ENCODE measurements around the gene CEP290.
A peak's percentile ranks its signal among the peaks of the same experiment; 100 is the strongest.
"Not testable (repeated sequence)": the region's sequence is repeated elsewhere in the genome, so short reads cannot be mapped to it uniquely, and the experiment has no call there.

CEP290 gene

DNA sequence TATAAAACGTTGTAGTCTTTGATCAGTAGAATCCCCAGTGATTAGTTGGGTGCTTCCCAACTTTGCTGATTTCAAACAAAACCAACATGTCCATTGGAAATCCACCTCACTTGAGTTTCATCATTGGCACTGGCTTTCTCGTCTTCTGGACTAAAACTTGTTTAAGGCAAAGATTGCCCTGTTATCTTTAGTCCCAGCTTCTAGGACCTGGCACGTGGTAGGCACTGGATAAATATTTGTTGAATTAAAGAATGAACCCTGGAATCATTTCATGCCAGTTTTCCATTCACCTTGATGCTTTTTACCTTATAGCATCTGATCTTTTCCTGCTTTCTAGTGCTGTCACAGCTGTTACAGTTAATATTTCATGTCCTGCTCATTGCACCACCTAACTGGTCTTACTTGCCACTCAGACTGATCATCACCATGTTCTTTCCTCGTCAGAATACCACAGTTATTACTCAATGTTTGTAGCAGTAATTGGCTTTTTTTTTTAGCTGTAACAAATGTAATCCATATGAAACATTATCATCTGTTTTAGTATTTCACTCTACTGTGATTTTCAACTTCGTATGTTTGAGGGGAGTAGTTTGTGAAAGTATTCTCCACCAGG lies 105.4 kb downstream of the CEP290 start:
- no peak for DNase-seq (ENCODE audit: low spot score)

DNA sequence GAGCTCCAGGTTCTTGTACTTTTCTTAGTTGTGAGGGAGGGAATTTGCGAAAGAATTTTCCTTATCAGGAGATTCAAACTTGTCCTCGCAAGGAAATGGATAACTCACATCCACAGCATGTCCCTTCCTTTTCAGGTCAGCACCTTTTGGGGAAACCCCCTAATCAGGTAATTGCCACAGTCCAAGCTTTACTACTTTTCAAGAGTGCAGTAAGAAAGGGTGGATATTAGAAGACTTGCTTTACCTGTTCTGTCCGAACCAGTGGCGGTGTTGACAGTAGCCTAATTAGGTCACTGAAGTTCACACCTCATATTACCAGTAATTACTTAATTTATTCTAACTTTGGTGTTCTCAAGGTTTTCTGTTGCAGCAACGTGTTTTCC lies 106.0 kb downstream of the CEP290 start:
- no peak for DNase-seq (ENCODE audit: low spot score)

GRCh38 chr12:88035271-88035906 lies 106.5 kb downstream of the CEP290 start:
- peak; percentile 81 for DNase-seq (ENCODE audit: low spot score)

- DNase-seq (ENCODE audit: low spot score): not testable (repeated sequence)
These were observed 110.7 kb downstream of the CEP290 start for GRCh38 chr12:88031161-88031560.

DNA sequence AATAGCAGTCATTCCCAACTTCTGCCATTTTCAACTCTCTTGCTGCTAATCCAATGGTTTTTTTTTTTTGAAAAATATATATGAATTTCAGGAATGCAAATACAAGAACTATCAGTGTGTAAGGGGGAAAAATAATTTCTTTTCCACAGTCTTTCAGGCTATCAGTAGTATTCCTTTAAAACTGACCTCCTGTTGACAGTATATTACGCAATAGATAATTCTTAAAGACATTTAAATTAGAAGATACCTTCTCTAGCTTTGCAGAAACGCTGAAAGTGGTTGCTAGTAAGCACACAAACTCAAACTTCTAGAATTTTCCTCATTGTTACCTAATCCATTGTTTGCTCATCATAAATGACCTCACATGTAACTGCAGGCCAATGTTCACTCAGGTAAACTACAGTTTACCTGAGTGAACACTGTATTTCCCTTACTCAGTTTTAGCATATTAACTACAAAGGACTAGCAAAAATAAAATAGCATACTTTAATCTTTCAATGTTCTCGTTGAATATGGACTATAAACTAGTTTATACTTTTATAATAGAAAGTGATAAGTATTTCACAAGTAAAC lies 112.7 kb downstream of the CEP290 start, which contains the start of gene C12orf50:
Gene C12orf50 (minus strand): TSS at position 309 of the 573 bp plus-strand sequence. CDS start 2,439 bp downstream, outside the sequence.
- DNase-seq (ENCODE audit: low spot score): no peak

GRCh38 chr12:88026196-88026595 lies 115.7 kb downstream of the CEP290 start:
- no peak for DNase-seq (ENCODE audit: low spot score)

DNA sequence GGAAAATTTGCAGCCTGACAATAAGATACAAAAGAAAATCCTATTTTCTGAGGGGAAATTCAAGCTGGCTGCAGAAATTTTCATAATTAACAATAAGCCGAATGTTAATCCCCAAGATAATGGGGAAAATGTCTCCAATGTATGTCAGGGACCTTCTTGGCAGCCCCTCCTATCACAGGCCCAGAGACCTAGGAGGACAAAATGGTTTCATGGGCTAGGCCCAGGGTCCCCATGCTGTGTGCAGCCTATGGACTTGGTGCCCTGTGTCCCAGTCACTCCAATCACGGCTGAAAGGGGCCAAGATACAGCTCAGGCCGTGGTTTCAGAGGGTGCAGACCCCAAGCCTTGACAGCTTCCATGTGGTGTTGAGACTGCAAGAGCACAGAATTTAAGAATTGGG lies 123.9 kb downstream of the CEP290 start:
- no peak for DNase-seq (ENCODE audit: low spot score)

DNA sequence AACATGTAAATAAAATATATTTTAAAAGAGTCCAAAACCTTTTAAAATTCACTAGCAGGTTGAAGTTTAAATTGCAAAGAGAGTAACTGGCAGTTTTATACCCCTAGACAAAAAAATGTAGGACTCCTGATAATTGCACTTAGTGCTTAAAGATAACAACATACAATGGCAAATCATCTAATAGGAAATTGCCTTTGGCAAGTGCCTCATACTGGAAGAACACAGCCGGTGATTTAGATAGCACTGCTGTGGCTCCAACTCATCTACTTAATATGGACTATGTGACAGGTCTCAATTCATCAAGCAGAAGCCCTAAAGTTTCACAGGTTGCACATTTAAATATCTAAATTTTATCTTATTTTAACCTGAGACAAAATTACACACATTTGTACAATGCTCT lies 126.1 kb downstream of the CEP290 start:
- DNase-seq (ENCODE audit: low spot score): no peak

DNA sequence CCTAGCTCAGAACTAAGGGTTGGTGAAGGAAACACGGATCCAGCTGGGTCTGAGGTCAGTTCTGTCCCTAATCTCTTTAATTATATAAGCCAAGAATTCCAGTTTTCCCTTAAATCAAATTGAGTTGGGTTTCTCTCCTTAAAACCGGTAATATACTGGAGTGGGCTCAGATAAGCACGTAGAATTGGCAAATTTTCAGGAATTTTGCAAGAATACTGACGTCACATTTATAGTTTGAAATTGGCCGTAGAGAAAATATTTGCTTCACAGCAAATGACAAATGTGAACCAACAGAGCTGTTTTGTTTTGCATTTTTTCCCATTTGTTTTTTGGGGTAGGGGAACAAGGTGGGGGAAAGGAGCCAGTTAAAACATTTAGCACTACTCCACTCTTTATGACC lies 130.1 kb downstream of the CEP290 start:
- no peak for DNase-seq (ENCODE audit: low spot score)

GRCh38 chr12:88006351-88006750 lies 135.5 kb downstream of the CEP290 start:
- no peak for DNase-seq (ENCODE audit: low spot score)

- no peak for DNase-seq (ENCODE audit: low spot score)
These were observed 140.6 kb downstream of the CEP290 start for GRCh38 chr12:88001327-88001726.
